Trophoblast cell (in vitro differentiated cells and primary cell): Measurements from ENCODE around the gene AMBP.
A peak's percentile ranks its signal among the peaks of the same experiment; 100 is the strongest.

Experiments used
- DNase-seq, 2 donors: peaks; one replicate each; pipeline ENCODE4 v3.0.0-alpha.2; 2016
- H2AFZ ChIP-seq: 2 replicates; pipeline ENCODE4 v1.6.1; 2013; ENCODE audit warnings: low read length, moderate library complexity, mild to moderate bottlenecking; ENCODE audit not compliant: insufficient read depth, poor library complexity
- H2AK5ac ChIP-seq: 2 replicates; pipeline ENCODE4 v1.6.1; 2013; ENCODE audit warnings: mild to moderate bottlenecking, low read length
- H2BK120ac ChIP-seq: 2 replicates; pipeline ENCODE4 v1.6.1; 2013; ENCODE audit warnings: low read length, mild to moderate bottlenecking, moderate library complexity; ENCODE audit not compliant: insufficient read depth, poor library complexity
- H2BK12ac ChIP-seq: 2 replicates; pipeline ENCODE4 v1.6.1; 2013; ENCODE audit warnings: mild to moderate bottlenecking, low read length, moderate library complexity
- H2BK5ac ChIP-seq: 2 replicates; pipeline ENCODE4 v1.6.1; 2013; ENCODE audit warnings: low read length, low read depth, moderate library complexity, mild to moderate bottlenecking; ENCODE audit not compliant: poor library complexity
- H3K14ac ChIP-seq: 2 replicates; pipeline ENCODE4 v1.6.1; 2013; ENCODE audit warnings: mild to moderate bottlenecking, low read length
- H3K18ac ChIP-seq: 2 replicates; pipeline ENCODE4 v1.6.1; 2013; ENCODE audit warnings: mild to moderate bottlenecking, low read length
- H3K23ac ChIP-seq: 2 replicates; pipeline ENCODE4 v1.6.1; 2013; ENCODE audit warnings: low read length
- H3K27ac ChIP-seq: 2 replicates; pipeline ENCODE4 v1.5.1; 2013; ENCODE audit warnings: low read depth, mild to moderate bottlenecking, inconsistent platforms, low read length, moderate library complexity
- H3K27me3 ChIP-seq: 2 replicates; pipeline ENCODE4 v1.6.1; 2013; ENCODE audit warnings: inconsistent platforms, mild to moderate bottlenecking, low read length, moderate library complexity; ENCODE audit not compliant: insufficient read depth
- H3K36me3 ChIP-seq, 2 experiments: 1 replicate in 1 of 2; 2 replicates in 1 of 2; pipeline ENCODE4 v1.6.1; 2013; ENCODE audit warnings: low read length in 2 of 2, mild to moderate bottlenecking in 2 of 2, moderate library complexity in 1 of 2; ENCODE audit not compliant: insufficient read depth in 2 of 2, control insufficient read depth in 1 of 2
- H3K4ac ChIP-seq: 2 replicates; pipeline ENCODE4 v1.6.1; 2013; ENCODE audit warnings: low read depth, mild to moderate bottlenecking, low read length, moderate library complexity
- H3K4me1 ChIP-seq, 2 experiments: 1 replicate in 1 of 2; 2 replicates in 1 of 2; pipeline ENCODE4 v1.6.1; 2013; ENCODE audit warnings: low read length in 2 of 2, mild to moderate bottlenecking in 2 of 2, moderate library complexity in 1 of 2; ENCODE audit not compliant: insufficient read depth in 2 of 2, control insufficient read depth in 1 of 2
- H3K4me2 ChIP-seq: 2 replicates; pipeline ENCODE4 v1.6.1; 2013; ENCODE audit warnings: inconsistent platforms, mild to moderate bottlenecking, low read length, moderate library complexity
- H3K4me3 ChIP-seq: 2 replicates; pipeline ENCODE4 v1.5.1; 2013; ENCODE audit warnings: mild to moderate bottlenecking, low read depth, low read length, inconsistent platforms
- H3K79me1 ChIP-seq: one replicate; pipeline ENCODE4 v1.6.1; 2013; ENCODE audit warnings: low read length
- H3K79me2 ChIP-seq: 2 replicates; pipeline ENCODE4 v1.6.1; 2013; ENCODE audit warnings: low read length, mild to moderate bottlenecking; ENCODE audit not compliant: control insufficient read depth, insufficient read depth, poor library complexity
- H3K9ac ChIP-seq: 2 replicates; pipeline ENCODE4 v1.6.1; 2013; ENCODE audit warnings: mild to moderate bottlenecking, low read length
- H3K9me3 ChIP-seq: 2 replicates; pipeline ENCODE4 v1.6.1; 2013; ENCODE audit warnings: low read depth, mild to moderate bottlenecking, control low read depth, inconsistent platforms, low read length; ENCODE audit not compliant: insufficient read depth
- H4K12ac ChIP-seq: 2 replicates; pipeline ENCODE4 v1.6.1; 2013; ENCODE audit warnings: low read depth, mild to moderate bottlenecking, low read length, moderate library complexity
- H4K8ac ChIP-seq: 2 replicates; pipeline ENCODE4 v1.6.1; 2013; ENCODE audit warnings: low read depth, mild to moderate bottlenecking, low read length, moderate library complexity
- H4K91ac ChIP-seq: one replicate; pipeline ENCODE4 v1.6.1; 2013; ENCODE audit warnings: low read depth, mild to moderate bottlenecking, low read length, moderate library complexity
- WGBS: extraction: QIAGEN DNeasy Blood & Tissue Kit; methylation state at CpG from one replicate; pipeline ENCODE4 v1.1.7; 2013; ENCODE audit warnings: missing lambda C conversion rate; ENCODE audit not compliant: insufficient read length, insufficient coverage; ENCODE audit errors: extremely low coverage; 5-methylcytosine and 5-hydroxymethylcytosine counted together

The AMBP gene

GRCh38 chr9:114035845-114036801 lies 42.0 kb downstream of the AMBP start:
- Histone ChIP-seq H4K12ac (no peak overlapping the region), H2BK5ac (no peak overlapping the region), H3K18ac (no peak overlapping the region), H3K79me2 (no peaks in the 10 kb centered on the region), H4K91ac (no peak overlapping the region), H4K8ac (no peak overlapping the region), H3K79me1 (no peaks in the 10 kb centered on the region), H2AK5ac (no peak overlapping the region), H2AFZ (no peak overlapping the region), H3K4me3 (no peak overlapping the region), H3K23ac (no peak overlapping the region), H3K4ac (no peak overlapping the region), H3K9ac (no peak overlapping the region), H2BK120ac (no peak overlapping the region), H3K27ac (no peak overlapping the region), H3K14ac (no peak overlapping the region), H3K4me2 (no peak overlapping the region), H3K36me3 (peaks cover 20 to 32% of the 10 kb centered on the region in 2 experiments), H3K9me3 (no peaks in the 10 kb centered on the region), H2BK12ac (no peak overlapping the region), H3K4me1 (no peaks in the 10 kb centered on the region), H3K27me3 (no peaks in the 10 kb centered on the region)
- no CpG with 5 or more reads among the region's 18 CpGs for WGBS
- no peak for DNase-seq

DNA sequence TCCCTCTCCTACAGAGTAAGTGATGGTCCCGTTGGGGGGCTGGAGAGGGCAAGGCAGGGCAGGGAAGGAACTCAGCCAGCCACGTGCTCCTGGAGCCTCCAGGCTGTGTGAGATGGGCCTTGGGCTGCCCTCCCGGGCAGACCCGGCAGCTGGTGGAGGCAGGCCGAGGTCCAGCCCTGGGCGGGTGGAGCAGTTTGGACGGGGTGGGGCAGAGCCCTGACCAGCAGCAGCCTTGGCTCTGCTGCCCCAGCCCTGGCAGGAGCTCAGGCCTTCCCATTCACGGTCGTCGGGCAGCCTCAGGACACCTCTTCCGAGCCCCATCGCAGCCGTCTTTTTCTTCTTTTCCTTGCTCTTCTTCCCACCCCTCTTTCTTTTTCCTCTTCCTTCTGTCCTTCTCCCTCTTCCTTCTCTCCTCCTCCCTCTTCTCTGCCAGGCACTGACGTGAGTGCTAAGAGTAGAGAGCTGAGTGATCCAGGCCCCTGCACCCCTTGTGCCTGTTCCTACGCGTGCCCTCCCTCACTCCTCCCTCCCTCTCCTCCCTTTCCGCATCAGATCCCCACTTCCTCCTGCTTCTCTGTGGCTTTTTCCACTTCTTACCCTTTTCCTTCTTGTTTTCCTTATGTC lies 42.8 kb downstream of the AMBP start:
- no peaks in the 10 kb centered on the region for H3K79me1 ChIP-seq
- H2BK120ac ChIP-seq = no peak overlapping the region
- H3K18ac ChIP-seq = no peak overlapping the region
- no peak overlapping the region for H3K23ac ChIP-seq
- H2BK12ac ChIP-seq = no peak overlapping the region
- no peak overlapping the region for H3K14ac ChIP-seq
- WGBS = no CpG with 5 or more reads among the region's 17 CpGs
- no peaks in the 10 kb centered on the region for H3K79me2 ChIP-seq
- H3K9ac ChIP-seq = no peak overlapping the region
- H3K4me1 ChIP-seq = no peaks in the 10 kb centered on the region
- H3K4me3 ChIP-seq = no peak overlapping the region
- no peak overlapping the region for H2AFZ ChIP-seq
- H4K8ac ChIP-seq = no peak overlapping the region
- DNase-seq = no peak
- no peak overlapping the region for H3K4ac ChIP-seq
- H3K9me3 ChIP-seq = no peaks in the 10 kb centered on the region
- H3K27ac ChIP-seq = no peak overlapping the region
- H2BK5ac ChIP-seq = no peak overlapping the region
- H4K91ac ChIP-seq = no peak overlapping the region
- H4K12ac ChIP-seq = no peak overlapping the region
- H3K27me3 ChIP-seq = no peaks in the 10 kb centered on the region
- H2AK5ac ChIP-seq = no peak overlapping the region
- no peak overlapping the region for H3K4me2 ChIP-seq
- peaks cover 22 to 32% of the 10 kb centered on the region in 2 experiments for H3K36me3 ChIP-seq

- Histone ChIP-seq H3K4me3 (no peak overlapping the region), H3K4me1 (no peaks in the 10 kb centered on the region), H4K12ac (no peak overlapping the region), H3K4me2 (no peak overlapping the region), H3K23ac (no peak overlapping the region), H3K79me2 (no peaks in the 10 kb centered on the region), H3K18ac (no peak overlapping the region), H2BK12ac (no peak overlapping the region), H3K9ac (no peak overlapping the region), H3K27me3 (no peaks in the 10 kb centered on the region), H3K14ac (no peak overlapping the region), H4K8ac (no peak overlapping the region), H3K4ac (no peak overlapping the region), H2AK5ac (no peak overlapping the region), H3K36me3 (peaks cover 23 to 32% of the 10 kb centered on the region in 2 experiments), H2BK120ac (no peak overlapping the region), H3K9me3 (no peaks in the 10 kb centered on the region), H3K79me1 (no peaks in the 10 kb centered on the region), H2BK5ac (no peak overlapping the region), H4K91ac (no peak overlapping the region), H3K27ac (no peak overlapping the region), H2AFZ (no peak overlapping the region)
- DNase-seq = no peak
- no CpG with 5 or more reads among the region's 4 CpGs for WGBS
Measured at GRCh38 chr9:114034661-114035062, 43.4 kb downstream of the AMBP start.

GRCh38 chr9:114034196-114034595 lies 43.9 kb downstream of the AMBP start:
- Histone ChIP-seq H3K9me3 (no peaks in the 10 kb centered on the region), H3K14ac (no peak overlapping the region), H4K8ac (no peak overlapping the region), H3K18ac (no peak overlapping the region), H3K4me3 (peak overlapping the region; percentile 57), H3K27ac (no peak overlapping the region), H2BK120ac (no peak overlapping the region), H4K12ac (no peak overlapping the region), H3K36me3 (peaks cover 23 to 32% of the 10 kb centered on the region in 2 experiments), H3K27me3 (no peaks in the 10 kb centered on the region), H3K79me2 (no peaks in the 10 kb centered on the region), H3K79me1 (no peaks in the 10 kb centered on the region), H3K23ac (no peak overlapping the region), H2BK5ac (no peak overlapping the region), H3K9ac (no peak overlapping the region), H2AFZ (no peak overlapping the region), H2AK5ac (no peak overlapping the region), H2BK12ac (no peak overlapping the region), H3K4me2 (no peak overlapping the region), H4K91ac (no peak overlapping the region), H3K4ac (no peak overlapping the region), H3K4me1 (no peaks in the 10 kb centered on the region)
- no CpG with 5 or more reads among the region's 10 CpGs for WGBS
- DNase-seq = no peak
